Colonic mucosa (tissue), 4 donors: ENCODE results near the gene CALR. TPM values are rescaled to one million over a fixed set of nuclear protein-coding genes. Genes with fewer than 3 reads are reported as not detected.
A peak's percentile ranks its signal among the peaks of the same experiment; 100 is the strongest.

Experiments used
- DNase-seq: peaks from one replicate; pipeline ENCODE4 v3.0.0-alpha.2; 2020
- H3K27ac ChIP-seq: fragments of 200-600 bp; one replicate; pipeline ENCODE4 v1.8.0; 2021
- H3K27me3 ChIP-seq: fragments of 200-600 bp; one replicate; pipeline ENCODE4 v1.8.0; 2021
- H3K36me3 ChIP-seq: fragments of 200-600 bp; one replicate; pipeline ENCODE4 v1.8.0; 2021
- H3K4me1 ChIP-seq: fragments of 200-600 bp; one replicate; pipeline ENCODE4 v1.8.0; 2021; ENCODE audit warnings: mild to moderate bottlenecking
- H3K4me3 ChIP-seq: fragments of 200-600 bp; one replicate; pipeline ENCODE4 v1.8.0; 2021
- H3K9ac ChIP-seq, 2 donors: one replicate each; pipeline ENCODE4 v1.7.0; 2013; ENCODE audit warnings: control low read depth in 2 of 2, low read depth in 2 of 2, low read length in 2 of 2
- H3K9me3 ChIP-seq: fragments of 200-600 bp; one replicate; pipeline ENCODE4 v1.8.0; 2021
- CTCF ChIP-seq: fragments of 200-600 bp; IDR thresholded peaks from one replicate; pipeline ENCODE4 v1.8.0; 2022; ENCODE audit warnings: antibody characterized with exemption, mild to moderate bottlenecking
- intact Hi-C: fragments of 100-400 bp; cut with DNase I; formaldehyde crosslinking; loops from one replicate; pipeline ENCODE4 v1.14.1; 2022
- total RNA-seq, 2 donors: library from RNA; stranded (reverse); fragmentation: NEBNext Ultra II Directional in 1 of 2; extraction: Animal tissue kit (Norgen Biotek cat#: 25700) in 1 of 2; gene quantifications; one replicate each; pipeline ENCODE4 v1.2.1, GENCODE V29; 2021
- donor health status: healthy.
- donor health status: DM: no; HTN: no; CAD: no.
- donor health status: DM: no; HTN: no; CAD: no.

The CALR gene
- total RNA-seq, 2 donors from 2014 or later, result 682 to 1,848 TPM

- peaks cover 20% of the 10 kb centered on the region for H3K36me3 ChIP-seq
- H3K9ac ChIP-seq, result peak overlapping the region; percentile 68 to 99
- DNase-seq, result peak; percentile 66
- peaks cover 24% of the 10 kb centered on the region for H3K4me1 ChIP-seq
- no peak for TF ChIP-seq CTCF
- intact Hi-C loops, result no loop called here
- H3K27ac ChIP-seq, result peak overlapping the region; percentile 35
- no peaks in the 10 kb centered on the region for H3K27me3 ChIP-seq
- peak overlapping the region; percentile 100 for H3K4me3 ChIP-seq
- H3K9me3 ChIP-seq, result no peaks in the 10 kb centered on the region
Measured at GRCh38 chr19:12937093-12937926, 1.1 kb upstream of the CALR start.

- no peak for TF ChIP-seq CTCF
- intact Hi-C loops, result no loop called here
- peaks cover 19% of the 10 kb centered on the region for H3K4me1 ChIP-seq
Measured at GRCh38 chr19:12938779-12939601, 581 bp downstream of the CALR start.

GRCh38 chr19:12939975-12940423, 1.6 kb downstream of the CALR start:
- no peak for TF ChIP-seq CTCF
- no peaks in the 10 kb centered on the region for H3K9me3 ChIP-seq
- no peak for DNase-seq
- H3K4me3 ChIP-seq, result peak overlapping the region; percentile 100
- H3K9ac ChIP-seq, result peak overlapping the region in 1 of 2 donors; percentile 99
- peak overlapping the region; percentile 96 for H3K27ac ChIP-seq
- peaks cover 19% of the 10 kb centered on the region for H3K4me1 ChIP-seq
- intact Hi-C loops, result no loop called here
- peaks cover 31% of the 10 kb centered on the region for H3K36me3 ChIP-seq
- H3K27me3 ChIP-seq, result no peaks in the 10 kb centered on the region

More at GRCh38 chr19:12938779-12939601, 581 bp downstream of the CALR start:
- H3K9me3 ChIP-seq, result no peaks in the 10 kb centered on the region
- no peaks in the 10 kb centered on the region for H3K27me3 ChIP-seq
- H3K27ac ChIP-seq, result peak overlapping the region; percentile 96
- peaks cover 31% of the 10 kb centered on the region for H3K36me3 ChIP-seq
- peak overlapping the region; percentile 100 for H3K4me3 ChIP-seq
- H3K9ac ChIP-seq, result peak overlapping the region; percentile 96 to 99
- peak; percentile 46 for DNase-seq

- Histone ChIP-seq H3K27ac (no peak overlapping the region), H3K4me3 (no peak overlapping the region), H3K9me3 (no peaks in the 10 kb centered on the region), H3K9ac (peak overlapping the region in 1 of 2 donors; percentile 99), H3K4me1 (peaks cover 19% of the 10 kb centered on the region), H3K27me3 (no peaks in the 10 kb centered on the region), H3K36me3 (peaks cover 31% of the 10 kb centered on the region)
- no peak for DNase-seq
- no peak for TF ChIP-seq CTCF
- intact Hi-C loops, result no loop called here
Measured at GRCh38 chr19:12940897-12941296, 2.5 kb downstream of the CALR start.

- H3K9ac ChIP-seq, result peak overlapping the region in 1 of 2 donors; percentile 26
- no peak overlapping the region for H3K4me3 ChIP-seq
- no peak for TF ChIP-seq CTCF
- peaks cover 35% of the 10 kb centered on the region for H3K36me3 ChIP-seq
- DNase-seq, result no peak
- intact Hi-C loops, result loop anchor here (2.0 kb wide), 1 partner anchor 25 kb away; the partner anchor contains the start of gene SYCE2
- H3K9me3 ChIP-seq, result no peaks in the 10 kb centered on the region
- H3K27me3 ChIP-seq, result no peaks in the 10 kb centered on the region
- H3K27ac ChIP-seq, result no peak overlapping the region
- peaks cover 28% of the 10 kb centered on the region for H3K4me1 ChIP-seq
Measured at GRCh38 chr19:12943437-12944044, 5.1 kb downstream of the CALR start.
